HepG2 (cell line): Measurements from ENCODE around the gene ABCB7.

ENCODE experiments used
- CTCF ChIP-seq: sonication (generic); formaldehyde crosslinking; IDR thresholded peaks from 2 replicates; pipeline ENCODE4 v1.5.0; 2020; ENCODE audit warnings: mild to moderate bottlenecking, missing genetic modification reagents, moderate library complexity
- NFKBIZ ChIP-seq: IDR thresholded peaks from 2 replicates; pipeline ENCODE4 v1.6.1; 2018; ENCODE audit warnings: missing genetic modification reagents, missing compliant biosample characterization
- POLR2AphosphoS2 ChIP-seq: IDR thresholded peaks from 2 replicates; pipeline ENCODE4 v1.6.1; 2011; ENCODE audit warnings: low read depth, low read length, improper control_type of control experiment
- POLR2AphosphoS5 ChIP-seq: IDR thresholded peaks from 2 replicates; pipeline ENCODE4 v1.6.1; 2012; ENCODE audit warnings: low read depth, low read length
- PTBP1 ChIP-seq: fragments of 200-400 bp; formaldehyde crosslinking; IDR thresholded peaks from 2 replicates; pipeline ENCODE4 v1.6.1; 2018; ENCODE audit warnings: low read length, low read depth; ENCODE audit not compliant: poor library complexity, severe bottlenecking
- REPIN1 ChIP-seq: sonication (generic); formaldehyde crosslinking; IDR thresholded peaks from 2 replicates; pipeline ENCODE4 v1.8.0; 2022; ENCODE audit warnings: missing genetic modification reagents, low read depth, mild to moderate bottlenecking, borderline replicate concordance
- TAF1 ChIP-seq: sonication (generic); formaldehyde crosslinking; IDR thresholded peaks from 2 replicates; pipeline ENCODE4 v1.4.0; 2020; ENCODE audit warnings: missing genetic modification reagents
- ZNF136 ChIP-seq: sonication (generic); formaldehyde crosslinking; IDR thresholded peaks from 2 replicates; pipeline ENCODE4 v1.8.1; 2022; ENCODE audit warnings: low read depth, mild to moderate bottlenecking, moderate library complexity, missing genetic modification reagents
- ZNF562 ChIP-seq: sonication (generic); formaldehyde crosslinking; IDR thresholded peaks from 2 replicates; pipeline ENCODE4 v1.8.0; 2022; ENCODE audit warnings: missing genetic modification reagents, borderline replicate concordance
- ZNF790 ChIP-seq: sonication (generic); formaldehyde crosslinking; IDR thresholded peaks from 2 replicates; pipeline ENCODE4 v1.8.0; 2022; ENCODE audit warnings: missing genetic modification reagents, mild to moderate bottlenecking, borderline replicate concordance

DNA sequence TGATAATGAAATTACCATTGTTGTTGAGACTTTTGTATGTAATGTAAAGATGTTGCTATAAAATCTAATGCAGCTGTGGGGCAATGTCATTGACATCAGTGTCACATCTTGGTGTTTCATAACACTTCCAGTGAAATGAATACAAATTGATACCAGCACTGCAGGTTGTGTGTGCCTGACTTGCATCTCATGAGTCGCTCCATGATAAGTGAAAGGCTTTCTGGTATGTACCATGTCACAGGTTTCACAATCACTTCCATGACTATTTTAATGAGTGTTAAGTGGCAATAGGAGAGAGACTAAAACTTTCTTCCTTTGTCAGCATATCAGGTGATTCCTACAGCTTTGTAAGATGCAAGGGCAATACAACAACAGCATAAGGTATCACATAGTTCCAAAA is 94.4 kb downstream of the ABCB7 start:
- TF ChIP-seq CTCF (CRISPR knock-in tag) (no peak), TAF1 (CRISPR knock-in tag) (no peak), POLR2AphosphoS5 (no peak), NFKBIZ (CRISPR knock-in tag) (no peak), PTBP1 (no peak), REPIN1 (CRISPR knock-in tag) (no peak), ZNF562 (CRISPR knock-in tag) (no peak), POLR2AphosphoS2 (no peak), ZNF790 (no peak), ZNF136 (CRISPR knock-in tag) (no peak)
